ENCODE measurements around the gene CCDC88C. TPM values are rescaled to one million over a fixed set of nuclear protein-coding genes. Genes with fewer than 3 reads are reported as not detected.

Gene CCDC88C
- total RNA-seq, 1 donor from 2014 or later = 2.8 TPM

DNA sequence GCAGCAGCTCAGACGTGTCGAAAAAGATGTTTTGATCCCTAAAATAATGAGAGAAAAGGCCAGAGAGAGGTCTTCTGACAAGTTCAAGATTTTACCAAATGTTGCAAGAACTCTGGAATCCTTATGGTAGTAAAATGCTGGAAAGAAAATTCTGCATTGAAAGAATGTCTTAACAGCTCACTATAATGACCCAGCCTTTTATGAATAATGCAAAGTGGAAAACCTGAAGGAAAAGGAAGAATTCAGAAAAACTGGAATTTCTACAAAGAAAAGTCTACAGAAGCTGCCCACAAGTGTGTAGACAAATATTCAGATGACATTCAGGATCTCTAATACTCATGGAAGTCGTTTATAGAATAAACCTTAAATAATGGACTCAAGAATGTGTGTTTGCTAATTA lies 1.8 kb upstream of the CCDC88C start:
- Histone ChIP-seq H3K27me3 (ENCODE audit: low read depth) (peaks cover 41% of the 10 kb centered on the region), H3K9me3 (replicated peaks) (no peaks in the 10 kb centered on the region)
- intact Hi-C loops (cut with micrococcal nuclease) = loop anchor here (5.0 kb wide), 1 partner anchor 97 kb away; no protein-coding TSS in a partner anchor

DNA sequence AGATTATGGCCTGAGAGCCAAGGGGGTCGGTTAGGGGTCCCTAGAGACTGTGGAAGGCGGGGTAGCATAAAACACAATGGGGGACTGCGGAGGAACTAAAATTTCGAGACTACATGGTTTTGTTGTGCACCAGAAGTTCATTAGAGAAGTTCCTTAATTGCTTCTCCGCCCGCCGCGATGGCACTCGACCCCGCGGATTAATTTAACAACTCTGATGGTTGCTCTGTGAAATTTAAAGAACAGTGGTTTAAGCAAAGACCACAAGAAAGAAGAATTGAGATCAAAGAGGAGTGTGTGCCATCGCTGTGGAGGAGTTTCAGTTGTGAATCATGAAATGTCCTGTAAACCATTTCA lies 1.4 kb upstream of the CCDC88C start:
- TF ChIP-seq, protein P1, sequence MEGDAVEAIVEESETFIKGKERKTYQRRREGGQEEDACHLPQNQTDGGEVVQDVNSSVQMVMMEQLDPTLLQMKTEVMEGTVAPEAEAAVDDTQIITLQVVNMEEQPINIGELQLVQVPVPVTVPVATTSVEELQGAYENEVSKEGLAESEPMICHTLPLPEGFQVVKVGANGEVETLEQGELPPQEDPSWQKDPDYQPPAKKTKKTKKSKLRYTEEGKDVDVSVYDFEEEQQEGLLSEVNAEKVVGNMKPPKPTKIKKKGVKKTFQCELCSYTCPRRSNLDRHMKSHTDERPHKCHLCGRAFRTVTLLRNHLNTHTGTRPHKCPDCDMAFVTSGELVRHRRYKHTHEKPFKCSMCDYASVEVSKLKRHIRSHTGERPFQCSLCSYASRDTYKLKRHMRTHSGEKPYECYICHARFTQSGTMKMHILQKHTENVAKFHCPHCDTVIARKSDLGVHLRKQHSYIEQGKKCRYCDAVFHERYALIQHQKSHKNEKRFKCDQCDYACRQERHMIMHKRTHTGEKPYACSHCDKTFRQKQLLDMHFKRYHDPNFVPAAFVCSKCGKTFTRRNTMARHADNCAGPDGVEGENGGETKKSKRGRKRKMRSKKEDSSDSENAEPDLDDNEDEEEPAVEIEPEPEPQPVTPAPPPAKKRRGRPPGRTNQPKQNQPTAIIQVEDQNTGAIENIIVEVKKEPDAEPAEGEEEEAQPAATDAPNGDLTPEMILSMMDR (IDR thresholded peaks at IDR 0.05; ENCODE audit: borderline replicate concordance) = no peak
- Histone ChIP-seq H3K27me3 (ENCODE audit: low read depth) (peaks cover 45% of the 10 kb centered on the region), H3K9me3 (replicated peaks) (no peaks in the 10 kb centered on the region), H3K27ac (replicated peaks) (no peak overlapping the region), H3K4me3 (peak overlapping the region; percentile 77), H3K36me3 (no peaks in the 10 kb centered on the region), H3K4me1 (peaks cover 28% of the 10 kb centered on the region)
- intact Hi-C loops (cut with micrococcal nuclease) = loop anchor here (5.0 kb wide), 1 partner anchor 97 kb away; no protein-coding TSS in a partner anchor
- no peak for DNase-seq

More for the DNA sequence above, 1.8 kb upstream of the CCDC88C start:
- H3K4me3 ChIP-seq = no peak overlapping the region
- no peaks in the 10 kb centered on the region for H3K36me3 ChIP-seq
- TF ChIP-seq, protein P1 (IDR thresholded peaks at IDR 0.05; ENCODE audit: borderline replicate concordance) = no peak
- peaks cover 28% of the 10 kb centered on the region for H3K4me1 ChIP-seq
- H3K27ac ChIP-seq (replicated peaks) = no peak overlapping the region
- DNase-seq = no peak

DNA sequence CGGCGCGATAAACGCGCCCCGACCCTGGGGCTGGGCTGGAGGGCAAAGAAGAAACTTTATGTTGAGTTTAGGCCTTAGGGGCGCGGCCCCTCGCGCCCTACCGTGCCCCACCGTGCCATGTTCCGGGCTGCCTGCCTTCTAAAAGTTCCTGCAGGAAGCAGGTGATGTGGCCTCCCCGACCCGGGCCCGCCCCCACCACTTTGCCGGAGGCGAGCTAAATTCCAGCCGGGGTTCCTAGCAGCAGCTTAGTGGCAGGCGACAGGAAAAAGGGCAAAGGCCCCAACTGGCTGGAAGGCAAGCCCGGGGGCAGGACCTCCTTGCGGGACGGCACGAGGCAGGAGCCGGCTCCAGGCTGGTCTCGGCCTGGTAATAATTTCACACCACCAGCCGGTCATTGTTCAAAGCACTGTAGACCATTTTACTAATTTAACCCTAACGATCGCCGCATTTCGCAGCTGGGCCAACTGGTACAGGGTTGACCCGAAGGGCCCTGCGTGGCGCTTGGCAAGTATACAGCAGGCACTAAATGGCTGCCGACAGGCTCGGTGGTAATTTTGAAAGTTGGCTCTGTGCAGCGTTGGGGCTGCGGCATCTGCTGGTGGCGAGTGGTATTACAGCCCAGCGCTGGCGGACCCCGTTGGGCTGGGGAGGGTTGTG lies 895 bp upstream of the CCDC88C start:
- intact Hi-C loops (cut with micrococcal nuclease) = loop anchor here (5.0 kb wide), 1 partner anchor 96 kb away; no protein-coding TSS in a partner anchor
- TF ChIP-seq, protein P1 (IDR thresholded peaks at IDR 0.05; ENCODE audit: borderline replicate concordance) = peak; percentile 95
- Histone ChIP-seq H3K27ac (replicated peaks) (no peak overlapping the region), H3K4me3 (peak overlapping the region; percentile 77), H3K27me3 (ENCODE audit: low read depth) (peaks cover 50% of the 10 kb centered on the region), H3K9me3 (replicated peaks) (no peaks in the 10 kb centered on the region), H3K36me3 (no peaks in the 10 kb centered on the region), H3K4me1 (peaks cover 28% of the 10 kb centered on the region)
- peak; percentile 66 for DNase-seq

DNA sequence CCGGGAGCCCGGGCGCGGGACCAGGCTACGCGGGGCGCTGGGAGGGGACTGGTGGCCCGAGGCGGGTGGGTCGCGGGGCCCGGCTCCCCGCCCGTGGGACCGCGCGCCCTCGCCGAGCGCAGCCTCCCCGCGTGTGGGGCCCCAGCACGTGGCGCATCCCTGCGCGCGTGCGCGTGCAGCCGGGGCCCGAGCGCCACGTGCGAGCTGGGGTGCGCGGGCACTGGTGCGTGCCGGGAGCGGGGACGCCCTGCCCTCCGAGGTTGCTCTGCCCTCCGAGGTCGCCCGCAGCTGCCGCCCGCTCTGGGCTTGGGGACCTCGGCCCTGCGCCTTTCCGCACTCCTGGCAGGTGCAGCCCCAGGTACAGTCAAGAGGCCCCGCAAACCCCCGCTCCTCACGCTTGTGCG lies 365 bp upstream of the CCDC88C start:
- no peaks in the 10 kb centered on the region for H3K9me3 ChIP-seq (replicated peaks)
- peak overlapping the region; percentile 27 for H3K27ac ChIP-seq (replicated peaks)
- peak overlapping the region; percentile 77 for H3K4me3 ChIP-seq
- TF ChIP-seq, protein P1 (IDR thresholded peaks at IDR 0.05; ENCODE audit: borderline replicate concordance) = no peak
- peaks cover 28% of the 10 kb centered on the region for H3K4me1 ChIP-seq
- DNase-seq = no peak
- H3K36me3 ChIP-seq = no peaks in the 10 kb centered on the region
- H3K27me3 ChIP-seq (ENCODE audit: low read depth) = peaks cover 52% of the 10 kb centered on the region
- intact Hi-C loops (cut with micrococcal nuclease) = loop anchor here (5.0 kb wide), 1 partner anchor 96 kb away; no protein-coding TSS in a partner anchor

DNA sequence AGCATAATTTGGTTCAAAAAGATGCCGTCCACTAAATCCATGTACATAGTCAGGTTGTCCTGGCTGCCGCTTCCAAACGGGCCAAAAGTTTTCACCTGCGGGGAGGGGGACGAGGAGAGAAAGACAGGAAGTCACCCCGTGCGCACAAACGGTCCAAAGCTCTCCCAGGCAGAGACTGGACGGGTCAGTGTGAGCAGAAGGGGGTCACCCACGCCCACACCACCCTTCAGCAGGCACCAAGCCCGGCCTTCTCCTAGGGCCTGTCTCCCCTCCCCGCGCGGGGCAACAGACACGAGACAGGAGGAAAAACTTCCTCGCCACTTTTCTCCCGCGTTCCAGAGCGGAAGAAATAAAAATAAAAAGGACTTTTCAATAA lies 888 bp downstream of the CCDC88C start:
- no peaks in the 10 kb centered on the region for H3K9me3 ChIP-seq (replicated peaks)
- peak overlapping the region; percentile 77 for H3K4me3 ChIP-seq
- peak overlapping the region; percentile 76 for H3K27ac ChIP-seq (replicated peaks)
- peaks cover 28% of the 10 kb centered on the region for H3K4me1 ChIP-seq
- TF ChIP-seq, protein P1 (IDR thresholded peaks at IDR 0.05; ENCODE audit: borderline replicate concordance) = no peak
- intact Hi-C loops (cut with micrococcal nuclease) = loop anchor here (5.0 kb wide), 1 partner anchor 94 kb away; no protein-coding TSS in a partner anchor
- H3K36me3 ChIP-seq = no peaks in the 10 kb centered on the region
- H3K27me3 ChIP-seq (ENCODE audit: low read depth) = peaks cover 52% of the 10 kb centered on the region
- DNase-seq = no peak

Measured in left ventricle myocardium inferior (tissue), 1 donor.